ENCODE measurements around the gene CLN6.

GRCh38 chr15:68223171-68223570 is 6.4 kb downstream of the CLN6 start:
- no peak for TF ChIP-seq EP300 (IDR thresholded peaks at IDR 0.05)
- no peak for TF ChIP-seq POLR2A (IDR thresholded peaks at IDR 0.05)
- no peak for TF ChIP-seq CTCF (IDR thresholded peaks at IDR 0.05)
- no peak for TF ChIP-seq POLR2AphosphoS5 (IDR thresholded peaks at IDR 0.05)
